Upper lobe of left lung (tissue), 6 donors: ENCODE data around the gene C6orf62. TPM values are rescaled to one million over a fixed set of nuclear protein-coding genes. Genes with fewer than 3 reads are reported as not detected.

ENCODE experiments used
- ATAC-seq, 2 donors: fragments of 200-7000 bp; cut with Tn5 transposase; one replicate each; pipeline ENCODE4 v1.9.1; 2022; ENCODE audit warnings: mild to moderate bottlenecking in 2 of 2, moderate library complexity in 2 of 2; ENCODE audit not compliant: low FRiP score in 2 of 2
- DNase-seq, 2 donors: peaks; one replicate each; pipeline ENCODE4 v3.0.0-alpha.2; 2019 to 2020
- H3K27ac ChIP-seq, 4 donors: fragments of 200-600 bp; sonication (generic); one replicate each; pipeline ENCODE4 v1.5.1; 2016 to 2019
- H3K27me3 ChIP-seq, 4 donors: fragments of 200-600 bp; sonication (generic); one replicate each; pipeline ENCODE4 v1.5.1; 2017 to 2019
- H3K36me3 ChIP-seq, 4 donors: fragments of 200-600 bp; sonication (generic); one replicate each; pipeline ENCODE4 v1.5.1; 2016 to 2019
- H3K4me1 ChIP-seq, 4 donors: fragments of 200-600 bp; sonication (generic); one replicate each; pipeline ENCODE4 v1.5.1; 2018 to 2019
- H3K4me3 ChIP-seq, 4 donors: fragments of 200-600 bp; sonication (generic); one replicate each; pipeline ENCODE4 v1.5.1; 2017 to 2019; ENCODE audit warnings: mild to moderate bottlenecking in 2 of 4, moderate library complexity in 1 of 4
- H3K9me3 ChIP-seq, 4 donors: fragments of 200-600 bp; sonication (generic); one replicate each; pipeline ENCODE4 v1.5.1; 2018 to 2019
- CTCF ChIP-seq, 6 experiments: fragments of 450-650 bp in 4 of 6; fragments of 200-600 bp in 2 of 6; sonication (generic) in 2 of 6; IDR thresholded peaks; one replicate each; pipeline ENCODE4 v1.5.1; 2016 to 2019; ENCODE audit warnings: antibody characterized with exemption in 6 of 6
- EP300 ChIP-seq, 4 donors: sonication (generic); formaldehyde crosslinking; IDR thresholded peaks; one replicate each; pipeline ENCODE4 v1.5.1; 2017; ENCODE audit warnings: antibody characterized with exemption in 4 of 4, control low read depth in 2 of 4
- POLR2A ChIP-seq, 4 donors: fragments of 450-650 bp; IDR thresholded peaks; one replicate each; pipeline ENCODE4 v1.5.1; 2016 to 2017; ENCODE audit warnings: antibody characterized with exemption in 4 of 4, mild to moderate bottlenecking in 2 of 4
- POLR2AphosphoS5 ChIP-seq, 2 donors: sonication (generic); formaldehyde crosslinking; IDR thresholded peaks; one replicate each; pipeline ENCODE4 v1.5.1; 2017; ENCODE audit warnings: antibody characterized with exemption in 2 of 2
- WGBS, 2 donors: methylation state at CpG; one replicate each; pipeline ENCODE4 v1.1.5; 2017 to 2018; 5-methylcytosine and 5-hydroxymethylcytosine counted together
- total RNA-seq, 6 donors: library from RNA; depleted of rRNA in 4 of 6; stranded (reverse); fragments of >200 nt in 4 of 6; gene quantifications; one replicate each; pipeline versions ENCODE4 v1.1.0 to v1.2.1, GENCODE V29; 2016 to 2021
- donor health status: DM: no; HTN: no; CAD: no; lungs with moderate emphysema.
- donor health status: DM: no; HTN: yes; CAD: no; lungs with severe emphysema.

The C6orf62 gene
- total RNA-seq, 6 donors from 2014 or later, result 41.9 to 131 (median 95.3) TPM

GRCh38 chr6:24763578-24763977, 44.6 kb upstream of the C6orf62 start:
- Histone ChIP-seq H3K27ac (no peak overlapping the region), H3K27me3 (no peaks in the 10 kb centered on the region), H3K9me3 (no peaks in the 10 kb centered on the region), H3K4me3 (no peak overlapping the region), H3K36me3 (no peaks in the 10 kb centered on the region), H3K4me1 (peaks cover 0 to 4% (median 0%) of the 10 kb centered on the region in 4 donors)
- TF ChIP-seq POLR2A (IDR thresholded peaks at IDR 0.05), result no peak
- TF ChIP-seq EP300 (IDR thresholded peaks at IDR 0.05), result no peak
- no peak for TF ChIP-seq CTCF (IDR thresholded peaks at IDR 0.05)
- no peak for TF ChIP-seq POLR2AphosphoS5 (IDR thresholded peaks at IDR 0.05)
- WGBS, 2 donors, result 55 to 59% methylated on average over 3 of the region's 3 CpGs
- DNase-seq, result peak in 1 of 2 donors; percentile 42
- no peak for ATAC-seq

- DNase-seq (no peak), ATAC-seq (no peak)
- no peaks in the 10 kb centered on the region for H3K9me3 ChIP-seq
- H3K4me3 ChIP-seq, result no peak overlapping the region
- no peak overlapping the region for H3K27ac ChIP-seq
- peaks cover 0 to 4% (median 1%) of the 10 kb centered on the region in 4 donors for H3K4me1 ChIP-seq
- H3K36me3 ChIP-seq, result no peaks in the 10 kb centered on the region
- TF ChIP-seq POLR2AphosphoS5 (IDR thresholded peaks at IDR 0.05) (no peak), CTCF (IDR thresholded peaks at IDR 0.05) (no peak)
- H3K27me3 ChIP-seq, result no peaks in the 10 kb centered on the region
These were observed 42.9 kb upstream of the C6orf62 start for GRCh38 chr6:24761851-24762250.

GRCh38 chr6:24761193-24761835, 42.4 kb upstream of the C6orf62 start:
- peak; percentile 36 to 43 for ATAC-seq
- WGBS, 2 donors, result 91% methylated on average over 8 to 13 of the region's 17 CpGs
- peaks cover 0 to 4% (median 1%) of the 10 kb centered on the region in 4 donors for H3K4me1 ChIP-seq

GRCh38 chr6:24760210-24760609, 41.3 kb upstream of the C6orf62 start:
- WGBS, 2 donors, result 95 to 97% methylated on average over 5 of the region's 5 CpGs
- no peak for TF ChIP-seq POLR2A (IDR thresholded peaks at IDR 0.05)
- no peak for TF ChIP-seq EP300 (IDR thresholded peaks at IDR 0.05)
- no peak for TF ChIP-seq CTCF (IDR thresholded peaks at IDR 0.05)
- TF ChIP-seq POLR2AphosphoS5 (IDR thresholded peaks at IDR 0.05), result no peak

More at GRCh38 chr6:24761193-24761835, 42.4 kb upstream of the C6orf62 start:
- no peaks in the 10 kb centered on the region for H3K27me3 ChIP-seq
- H3K27ac ChIP-seq, result no peak overlapping the region
- H3K9me3 ChIP-seq, result no peaks in the 10 kb centered on the region
- no peak overlapping the region for H3K4me3 ChIP-seq
- H3K36me3 ChIP-seq, result no peaks in the 10 kb centered on the region
- TF ChIP-seq EP300 (IDR thresholded peaks at IDR 0.05), result no peak
- TF ChIP-seq POLR2A (IDR thresholded peaks at IDR 0.05), result no peak
- no peak for TF ChIP-seq POLR2AphosphoS5 (IDR thresholded peaks at IDR 0.05)
- TF ChIP-seq CTCF (IDR thresholded peaks at IDR 0.05), result no peak
- DNase-seq, result peak in 1 of 2 donors; percentile 58

GRCh38 chr6:24759718-24760117, 40.8 kb upstream of the C6orf62 start:
- Histone ChIP-seq H3K27me3 (no peaks in the 10 kb centered on the region), H3K4me3 (no peak overlapping the region), H3K27ac (no peak overlapping the region), H3K9me3 (no peaks in the 10 kb centered on the region), H3K36me3 (no peaks in the 10 kb centered on the region), H3K4me1 (peaks cover 0 to 4% (median 1%) of the 10 kb centered on the region in 4 donors)
- WGBS, 2 donors, result 95 to 100% methylated on average over 3 of the region's 3 CpGs
- no peak for TF ChIP-seq POLR2AphosphoS5 (IDR thresholded peaks at IDR 0.05)
- TF ChIP-seq POLR2A (IDR thresholded peaks at IDR 0.05), result no peak
- TF ChIP-seq CTCF (IDR thresholded peaks at IDR 0.05), result no peak
- TF ChIP-seq EP300 (IDR thresholded peaks at IDR 0.05), result no peak
- ATAC-seq (no peak), DNase-seq (no peak)

More at GRCh38 chr6:24760210-24760609, 41.3 kb upstream of the C6orf62 start:
- no peak for DNase-seq
- Histone ChIP-seq H3K27me3 (no peaks in the 10 kb centered on the region), H3K9me3 (no peaks in the 10 kb centered on the region), H3K4me3 (no peak overlapping the region), H3K4me1 (peaks cover 0 to 4% (median 1%) of the 10 kb centered on the region in 4 donors), H3K27ac (no peak overlapping the region), H3K36me3 (no peaks in the 10 kb centered on the region)
- no peak for ATAC-seq
